ENCODE measurements around the gene TRIM32. TPM values are rescaled to one million over a fixed set of nuclear protein-coding genes. Genes with fewer than 3 reads are reported as not detected.

The TRIM32 gene
- total RNA-seq, 1 experiment from 2014 or later = 38.7 TPM

GRCh38 chr9:116741086-116741740 is 54.1 kb downstream of the TRIM32 start:
- H3K4me3 ChIP-seq = no peak overlapping the region
- no peaks in the 10 kb centered on the region for H3K27me3 ChIP-seq
- DNase-seq = no peak
- peaks cover 8% of the 10 kb centered on the region; the same call in 1 of the 2 replicates for H3K4me1 ChIP-seq
- H3K27ac ChIP-seq = no peak overlapping the region
- H3K36me3 ChIP-seq = no peaks in the 10 kb centered on the region
- no peaks in the 10 kb centered on the region for H3K9me3 ChIP-seq (replicated peaks)

DNA sequence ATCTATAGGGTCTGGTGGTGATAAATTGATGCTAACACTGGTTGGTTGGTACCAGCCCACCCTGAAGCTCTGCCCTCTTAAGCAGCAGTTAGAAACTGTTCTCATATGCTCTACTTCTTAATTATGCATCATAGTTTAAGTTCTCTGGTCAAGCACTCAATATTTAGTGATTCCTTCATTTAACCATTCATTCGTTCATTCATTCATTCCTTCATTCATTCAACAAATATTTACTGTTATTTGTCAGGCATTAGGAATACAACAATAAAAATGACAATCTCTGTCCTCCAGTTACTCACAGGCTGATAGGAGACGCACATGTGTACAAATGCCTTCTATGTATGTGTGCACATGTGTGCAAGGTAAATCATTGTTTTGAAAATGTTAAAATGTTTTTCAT is 54.6 kb downstream of the TRIM32 start:
- H3K4me3 ChIP-seq = no peak overlapping the region
- H3K4me1 ChIP-seq = peaks cover 7% of the 10 kb centered on the region; the same call in 1 of the 2 replicates
- no peaks in the 10 kb centered on the region for H3K9me3 ChIP-seq (replicated peaks)
- no peak overlapping the region for H3K27ac ChIP-seq
- H3K36me3 ChIP-seq = no peaks in the 10 kb centered on the region
- no peak for DNase-seq
- H3K27me3 ChIP-seq = no peaks in the 10 kb centered on the region

DNA sequence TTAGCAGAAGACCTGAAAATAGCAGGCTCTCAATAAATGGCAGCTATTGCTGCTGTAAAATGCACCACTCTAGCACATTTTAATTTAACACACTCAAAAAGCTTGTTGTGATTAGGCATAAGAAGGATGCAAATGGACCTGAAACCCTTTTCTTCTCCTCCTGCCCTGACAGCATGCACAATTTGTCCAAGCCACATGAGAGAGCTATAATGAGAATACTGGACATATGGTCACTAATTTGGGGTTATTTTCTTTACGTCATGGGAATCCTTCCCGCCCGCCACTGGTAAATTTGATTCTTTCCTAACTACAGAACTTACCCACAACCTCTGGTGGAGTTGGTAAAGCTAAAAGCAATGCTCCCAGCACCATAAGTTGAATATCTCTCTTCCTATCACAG is 62.1 kb downstream of the TRIM32 start:
- Histone ChIP-seq H3K4me1 (no peaks in the 10 kb centered on the region), H3K4me3 (no peak overlapping the region)

GRCh38 chr9:116749772-116750171 is 62.7 kb downstream of the TRIM32 start:
- no peaks in the 10 kb centered on the region for H3K36me3 ChIP-seq
- no peaks in the 10 kb centered on the region for H3K4me1 ChIP-seq
- H3K9me3 ChIP-seq (replicated peaks) = no peaks in the 10 kb centered on the region
- H3K27ac ChIP-seq = no peak overlapping the region
- no peak overlapping the region for H3K4me3 ChIP-seq
- no peaks in the 10 kb centered on the region for H3K27me3 ChIP-seq
- no peak for DNase-seq

More for the DNA sequence above, 62.1 kb downstream of the TRIM32 start:
- DNase-seq = no peak
- no peak overlapping the region for H3K27ac ChIP-seq
- no peaks in the 10 kb centered on the region for H3K27me3 ChIP-seq
- H3K36me3 ChIP-seq = no peaks in the 10 kb centered on the region
- no peaks in the 10 kb centered on the region for H3K9me3 ChIP-seq (replicated peaks)

DNA sequence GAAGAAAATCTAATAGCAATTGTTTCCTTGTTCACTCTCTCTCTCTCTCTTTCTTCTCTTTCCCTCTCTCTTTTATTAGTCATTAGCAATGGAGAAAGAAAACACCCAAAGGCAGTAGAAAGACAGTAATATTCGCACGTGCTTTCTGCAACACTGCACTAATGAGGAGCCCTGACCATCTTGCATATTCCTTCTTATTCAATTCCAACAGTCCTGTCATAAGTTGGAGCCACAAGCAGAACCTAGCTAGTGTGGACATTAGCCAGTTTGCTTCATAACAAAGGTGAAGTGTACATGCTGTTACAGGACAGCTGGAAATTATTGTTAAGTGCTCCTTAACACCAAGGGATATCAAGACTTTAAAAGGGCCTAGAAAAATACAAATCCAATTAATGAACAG is 63.4 kb downstream of the TRIM32 start:
- DNase-seq = no peak
- Histone ChIP-seq H3K27ac (no peak overlapping the region), H3K4me3 (no peak overlapping the region), H3K36me3 (no peaks in the 10 kb centered on the region), H3K27me3 (no peaks in the 10 kb centered on the region), H3K9me3 (replicated peaks) (peaks cover 3% of the 10 kb centered on the region; the same call in 1 of the 2 replicates), H3K4me1 (no peaks in the 10 kb centered on the region)

Measured in SJCRH30 (cell line).